Natural killer cell (primary cell): ENCODE data around the gene NHLRC4. TPM values are rescaled to one million over a fixed set of nuclear protein-coding genes. Genes with fewer than 3 reads are reported as not detected.

ENCODE experiments used
- ATAC-seq, 3 donors: fragments of 150-1000 bp in 2 of 3; fragments of 200-7000 bp in 1 of 3; cut with Tn5 transposase; 1 replicate in 1 of 3; 2 replicates in 2 of 3; pipeline ENCODE4 v1.10.0; 2021; ENCODE audit warnings: mild to moderate bottlenecking in 2 of 3, moderate library complexity in 2 of 3
- DNase-seq, 2 donors: peaks; one replicate each; pipeline versions ENCODE4 v3.0.0 to v3.0.0-alpha.2; 2013 to 2021; ENCODE audit warnings: mixed read lengths in 1 of 2
- H3K27ac ChIP-seq: one replicate; pipeline ENCODE4 v1.5.1; 2013; ENCODE audit warnings: mild to moderate bottlenecking, low read length
- H3K27me3 ChIP-seq: one replicate; pipeline ENCODE4 v1.6.1; 2013; ENCODE audit warnings: low read length; ENCODE audit not compliant: control insufficient read depth, insufficient read depth
- H3K36me3 ChIP-seq: one replicate; pipeline ENCODE4 v1.6.1; 2013; ENCODE audit warnings: low read length; ENCODE audit not compliant: control insufficient read depth, insufficient read depth
- H3K4me1 ChIP-seq: one replicate; pipeline ENCODE4 v1.6.1; 2013; ENCODE audit warnings: low read length; ENCODE audit not compliant: control insufficient read depth, insufficient read depth
- H3K4me3 ChIP-seq: one replicate; pipeline ENCODE4 v1.5.1; 2013; ENCODE audit warnings: low read length
- H3K9me3 ChIP-seq: one replicate; pipeline ENCODE4 v1.6.1; 2013; ENCODE audit warnings: low read length; ENCODE audit not compliant: control insufficient read depth, insufficient read depth
- H3K27ac Mint-ChIP-seq, 2 donors: one replicate each; pipeline ENCODE4 v1.8.0; 2022; ENCODE audit warnings: mild to moderate bottlenecking in 2 of 2, mixed read lengths in 2 of 2, moderate library complexity in 1 of 2
- H3K27me3 Mint-ChIP-seq, 2 donors: one replicate each; pipeline ENCODE4 v1.8.0; 2022; ENCODE audit warnings: low read depth in 2 of 2, mixed read lengths in 2 of 2
- H3K36me3 Mint-ChIP-seq: one replicate; pipeline ENCODE4 v1.8.0; 2022; ENCODE audit warnings: mixed read lengths
- H3K4me1 Mint-ChIP-seq, 2 donors: one replicate each; pipeline ENCODE4 v1.8.0; 2022; ENCODE audit warnings: mixed read lengths in 2 of 2
- H3K4me3 Mint-ChIP-seq: one replicate; pipeline ENCODE4 v1.8.0; 2022; ENCODE audit warnings: mild to moderate bottlenecking, moderate library complexity, mixed read lengths
- H3K9me3 Mint-ChIP-seq, 2 donors: one replicate each; pipeline ENCODE4 v1.8.0; 2022; ENCODE audit warnings: mixed read lengths in 2 of 2
- WGBS: methylation state at CpG from one replicate; pipeline ENCODE4 v1.1.7; 2013; ENCODE audit warnings: missing lambda C conversion rate; ENCODE audit not compliant: insufficient coverage; 5-methylcytosine and 5-hydroxymethylcytosine counted together
- intact Hi-C: fragments of 100-400 bp; cut with micrococcal nuclease; formaldehyde crosslinking; loops from one replicate; pipeline ENCODE4 v1.14.2; 2022
- total RNA-seq, 4 donors: library from RNA; stranded (reverse); fragments of 120-200 nt in 1 of 4; gene quantifications; one replicate each; pipeline versions ENCODE4 v1.2.3 to v1.2.4, GENCODE V29; 2013 to 2022
- TF ChIP-seq, protein P1 (sequence below): fragments of 200-600 bp; IDR thresholded peaks from one replicate; pipeline ENCODE4 v1.8.0; 2022; ENCODE audit warnings: antibody characterized with exemption

The NHLRC4 gene
- total RNA-seq, 3 donors from 2014 or later (not counting 1 experiment from before 2014, with no cell fraction given): 0.28 to 0.75 (median 0.35) TPM

GRCh38 chr16:554640-555365 is 12.0 kb upstream of the NHLRC4 start:
- WGBS: 90% methylated on average over 54 of the region's 54 CpGs
- Mint-ChIP-seq H3K36me3 (no peaks in the 10 kb centered on the region), H3K4me3 (no peak overlapping the region), H3K27ac (no peak overlapping the region), H3K27me3 (peaks cover 0 to 4% of the 10 kb centered on the region in 2 donors), H3K4me1 (no peaks in the 10 kb centered on the region), H3K9me3 (no peaks in the 10 kb centered on the region)
- Histone ChIP-seq H3K27ac (no peak overlapping the region), H3K36me3 (peaks cover 13% of the 10 kb centered on the region), H3K9me3 (no peaks in the 10 kb centered on the region), H3K4me3 (no peak overlapping the region), H3K27me3 (peaks cover 5% of the 10 kb centered on the region), H3K4me1 (no peaks in the 10 kb centered on the region)
- ATAC-seq (peak in 2 of 3 donors; percentile 27 to 28), DNase-seq (no peak)
- intact Hi-C loops: no loop called here
- TF ChIP-seq, protein P1, sequence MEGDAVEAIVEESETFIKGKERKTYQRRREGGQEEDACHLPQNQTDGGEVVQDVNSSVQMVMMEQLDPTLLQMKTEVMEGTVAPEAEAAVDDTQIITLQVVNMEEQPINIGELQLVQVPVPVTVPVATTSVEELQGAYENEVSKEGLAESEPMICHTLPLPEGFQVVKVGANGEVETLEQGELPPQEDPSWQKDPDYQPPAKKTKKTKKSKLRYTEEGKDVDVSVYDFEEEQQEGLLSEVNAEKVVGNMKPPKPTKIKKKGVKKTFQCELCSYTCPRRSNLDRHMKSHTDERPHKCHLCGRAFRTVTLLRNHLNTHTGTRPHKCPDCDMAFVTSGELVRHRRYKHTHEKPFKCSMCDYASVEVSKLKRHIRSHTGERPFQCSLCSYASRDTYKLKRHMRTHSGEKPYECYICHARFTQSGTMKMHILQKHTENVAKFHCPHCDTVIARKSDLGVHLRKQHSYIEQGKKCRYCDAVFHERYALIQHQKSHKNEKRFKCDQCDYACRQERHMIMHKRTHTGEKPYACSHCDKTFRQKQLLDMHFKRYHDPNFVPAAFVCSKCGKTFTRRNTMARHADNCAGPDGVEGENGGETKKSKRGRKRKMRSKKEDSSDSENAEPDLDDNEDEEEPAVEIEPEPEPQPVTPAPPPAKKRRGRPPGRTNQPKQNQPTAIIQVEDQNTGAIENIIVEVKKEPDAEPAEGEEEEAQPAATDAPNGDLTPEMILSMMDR: no peak

GRCh38 chr16:555528-556473 is 11.0 kb upstream of the NHLRC4 start:
- Mint-ChIP-seq H3K27ac (no peak overlapping the region), H3K4me3 (no peak overlapping the region), H3K9me3 (no peaks in the 10 kb centered on the region), H3K4me1 (no peaks in the 10 kb centered on the region), H3K27me3 (peaks cover 0 to 4% of the 10 kb centered on the region in 2 donors), H3K36me3 (no peaks in the 10 kb centered on the region)
- Histone ChIP-seq H3K36me3 (peaks cover 8% of the 10 kb centered on the region), H3K27ac (no peak overlapping the region), H3K4me3 (no peak overlapping the region), H3K9me3 (no peaks in the 10 kb centered on the region), H3K27me3 (peaks cover 5% of the 10 kb centered on the region), H3K4me1 (no peaks in the 10 kb centered on the region)
- DNase-seq: no peak
- intact Hi-C loops: no loop called here
- TF ChIP-seq, protein P1: no peak
- no peak for ATAC-seq
- 89% methylated on average over 31 of the region's 32 CpGs for WGBS

- intact Hi-C loops: no loop called here
- Mint-ChIP-seq H3K4me1 (no peaks in the 10 kb centered on the region), H3K27ac (no peak overlapping the region), H3K4me3 (no peak overlapping the region), H3K9me3 (no peaks in the 10 kb centered on the region), H3K27me3 (peaks cover 0 to 4% of the 10 kb centered on the region in 2 donors), H3K36me3 (no peaks in the 10 kb centered on the region)
- TF ChIP-seq, protein P1: no peak
- H3K9me3 ChIP-seq: no peaks in the 10 kb centered on the region
- ATAC-seq (no peak), DNase-seq (no peak)
- WGBS: 92% methylated on average over 32 of the region's 32 CpGs
- H3K27ac ChIP-seq: no peak overlapping the region
- peaks cover 10% of the 10 kb centered on the region for H3K27me3 ChIP-seq
- peaks cover 7% of the 10 kb centered on the region for H3K36me3 ChIP-seq
- no peaks in the 10 kb centered on the region for H3K4me1 ChIP-seq
- H3K4me3 ChIP-seq: no peak overlapping the region
Observed at GRCh38 chr16:556474-557173, 10.2 kb upstream of the NHLRC4 start.
